Esophagus squamous epithelium (tissue), 4 donors: ENCODE measurements around the gene OR6N1.

Experiments used
- POLR2A ChIP-seq, 4 donors: fragments of 450-650 bp; IDR thresholded peaks; one replicate each; pipeline ENCODE4 v1.6.1; 2017; ENCODE audit warnings: antibody characterized with exemption in 4 of 4, mild to moderate bottlenecking in 4 of 4, moderate library complexity in 3 of 4
- TF ChIP-seq, protein P1 (sequence below), 6 experiments: fragments of 450-650 bp in 4 of 6; fragments of 200-600 bp in 2 of 6; sonication (generic) in 2 of 6; IDR thresholded peaks; one replicate each; pipeline ENCODE4 v1.5.1; 2016 to 2019; ENCODE audit warnings: antibody characterized with exemption in 6 of 6, mild to moderate bottlenecking in 4 of 6, moderate library complexity in 4 of 6

DNA sequence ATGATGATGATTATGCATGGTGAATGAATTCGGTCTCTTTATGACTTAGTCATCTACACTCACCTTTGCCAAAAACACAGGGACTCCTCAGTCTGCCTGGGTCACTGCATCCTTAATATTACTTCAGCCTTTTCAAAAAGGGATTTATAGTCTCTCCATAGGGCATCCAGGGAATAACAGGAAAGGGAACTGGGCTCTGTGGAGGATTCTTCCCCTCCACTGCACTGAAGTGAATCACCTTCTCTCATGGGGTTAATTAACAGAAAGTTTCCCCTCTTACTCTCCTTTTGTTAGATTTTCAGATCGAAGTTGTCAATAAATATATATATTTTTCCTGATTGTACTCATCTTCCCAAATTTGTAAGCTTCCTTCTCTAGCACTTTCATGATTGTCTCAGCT, 51.4 kb downstream of the OR6N1 start, which contains the start of gene OR6K3:
- TF ChIP-seq, protein P1, sequence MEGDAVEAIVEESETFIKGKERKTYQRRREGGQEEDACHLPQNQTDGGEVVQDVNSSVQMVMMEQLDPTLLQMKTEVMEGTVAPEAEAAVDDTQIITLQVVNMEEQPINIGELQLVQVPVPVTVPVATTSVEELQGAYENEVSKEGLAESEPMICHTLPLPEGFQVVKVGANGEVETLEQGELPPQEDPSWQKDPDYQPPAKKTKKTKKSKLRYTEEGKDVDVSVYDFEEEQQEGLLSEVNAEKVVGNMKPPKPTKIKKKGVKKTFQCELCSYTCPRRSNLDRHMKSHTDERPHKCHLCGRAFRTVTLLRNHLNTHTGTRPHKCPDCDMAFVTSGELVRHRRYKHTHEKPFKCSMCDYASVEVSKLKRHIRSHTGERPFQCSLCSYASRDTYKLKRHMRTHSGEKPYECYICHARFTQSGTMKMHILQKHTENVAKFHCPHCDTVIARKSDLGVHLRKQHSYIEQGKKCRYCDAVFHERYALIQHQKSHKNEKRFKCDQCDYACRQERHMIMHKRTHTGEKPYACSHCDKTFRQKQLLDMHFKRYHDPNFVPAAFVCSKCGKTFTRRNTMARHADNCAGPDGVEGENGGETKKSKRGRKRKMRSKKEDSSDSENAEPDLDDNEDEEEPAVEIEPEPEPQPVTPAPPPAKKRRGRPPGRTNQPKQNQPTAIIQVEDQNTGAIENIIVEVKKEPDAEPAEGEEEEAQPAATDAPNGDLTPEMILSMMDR (IDR thresholded peaks at IDR 0.05): no peak
- no peak for TF ChIP-seq POLR2A (IDR thresholded peaks at IDR 0.05)
